Activated T-helper 17 cell treated with anti-CD3 and anti-CD28 coated beads, Interleukin-2, amount 50 U/mL, for 72 hours (primary cell): ENCODE measurements around the gene MTMR11. TPM values are rescaled to one million over a fixed set of nuclear protein-coding genes. Genes with fewer than 3 reads are reported as not detected.
"Not testable (repeated sequence)": the region's sequence is repeated elsewhere in the genome, so short reads cannot be mapped to it uniquely, and the experiment has no call there.

Source experiments
- ATAC-seq: fragments of 150-1000 bp; cut with Tn5 transposase; replicated peaks from 2 replicates; pipeline ENCODE4 v1.10.0; 2021; ENCODE audit warnings: mild to moderate bottlenecking, moderate library complexity
- H3K27ac Mint-ChIP-seq: one replicate; pipeline ENCODE4 v1.8.0; 2022; ENCODE audit warnings: mixed read lengths
- H3K27me3 Mint-ChIP-seq: one replicate; pipeline ENCODE4 v1.8.0; 2022; ENCODE audit warnings: mixed read lengths
- H3K36me3 Mint-ChIP-seq: one replicate; pipeline ENCODE4 v1.8.0; 2022; ENCODE audit warnings: low read depth, mild to moderate bottlenecking, mixed read lengths
- H3K4me1 Mint-ChIP-seq: one replicate; pipeline ENCODE4 v1.8.0; 2022; ENCODE audit warnings: mixed read lengths
- H3K4me3 Mint-ChIP-seq: one replicate; pipeline ENCODE4 v1.8.0; 2022; ENCODE audit warnings: mild to moderate bottlenecking, mixed read lengths
- H3K9me3 Mint-ChIP-seq: one replicate; pipeline ENCODE4 v1.8.0; 2022; ENCODE audit warnings: mixed read lengths
- total RNA-seq, 2 donors: library from RNA; stranded (reverse); gene quantifications; one replicate each; pipeline ENCODE4 v1.2.3, GENCODE V29; 2022

MTMR11 gene
- total RNA-seq, 2 donors from 2014 or later = 3.0 to 7.9 TPM

DNA sequence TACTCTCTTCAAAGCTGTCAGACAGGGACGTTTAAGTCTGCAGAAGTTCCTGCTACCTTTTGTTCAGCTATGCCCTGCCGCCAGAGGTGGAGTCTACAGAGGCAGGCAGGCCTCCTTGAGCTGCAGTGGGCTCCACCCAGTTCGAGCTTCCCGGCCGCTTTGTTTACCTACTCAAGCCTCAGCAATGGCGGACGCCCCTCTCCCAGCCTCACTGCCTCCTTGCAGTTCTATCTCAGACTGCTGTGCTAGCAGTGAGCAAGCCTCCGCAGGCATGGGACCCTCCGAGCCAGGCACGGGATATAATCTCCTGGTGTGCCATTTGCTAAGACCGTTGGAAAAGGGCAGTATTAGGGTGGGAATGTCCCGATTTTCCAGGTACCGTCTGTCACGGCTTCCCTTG lies 20.9 kb upstream of the MTMR11 start:
- H3K27ac Mint-ChIP-seq, H3K9me3 Mint-ChIP-seq, ATAC-seq, H3K4me3 Mint-ChIP-seq, H3K27me3 Mint-ChIP-seq: not testable (repeated sequence)
- Mint-ChIP-seq H3K36me3 (peaks cover 100% of the 10 kb centered on the region), H3K4me1 (peaks cover 13% of the 10 kb centered on the region)

DNA sequence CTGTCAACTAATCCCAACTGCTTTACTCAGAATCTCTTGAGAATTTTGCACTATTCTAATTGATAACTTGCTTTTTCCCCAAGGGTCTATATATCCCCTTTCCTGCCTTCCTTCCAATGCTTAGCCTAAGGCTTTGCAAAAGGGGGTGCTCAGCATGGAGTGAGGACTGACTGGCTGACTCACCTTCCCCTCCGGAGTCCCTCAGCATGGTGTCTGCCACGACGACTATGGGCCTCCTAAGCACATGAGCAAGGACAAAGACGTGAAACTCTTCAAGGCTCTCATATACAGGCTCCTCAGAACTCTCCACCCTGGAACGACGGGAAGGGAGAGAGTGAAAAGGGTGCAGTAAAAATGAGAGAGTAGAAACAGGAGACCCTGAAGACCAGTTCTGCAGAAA lies 13.2 kb upstream of the MTMR11 start:
- Mint-ChIP-seq H3K4me3 (no peak overlapping the region), H3K27me3 (no peaks in the 10 kb centered on the region), H3K36me3 (peaks cover 93% of the 10 kb centered on the region), H3K4me1 (peaks cover 5% of the 10 kb centered on the region), H3K9me3 (no peaks in the 10 kb centered on the region), H3K27ac (no peak overlapping the region)
- ATAC-seq = no peak

DNA sequence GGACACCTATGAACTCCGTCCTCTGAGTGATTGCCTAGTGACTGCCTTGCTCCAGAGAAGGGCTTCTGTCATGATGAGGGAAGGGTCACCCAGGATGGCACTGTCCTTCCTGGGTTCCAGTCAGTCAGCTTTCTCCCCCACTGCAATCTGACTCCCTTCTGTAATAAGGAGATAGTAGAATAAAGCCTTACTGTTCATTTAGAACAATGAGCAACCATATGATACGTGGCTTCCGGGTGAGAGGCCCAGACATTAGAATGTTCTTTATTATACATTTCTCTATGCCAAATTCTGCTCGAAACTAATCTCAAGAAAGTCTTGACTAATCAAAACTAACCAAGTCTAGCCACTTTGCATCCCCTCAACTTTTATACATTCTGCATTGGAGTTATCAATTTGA lies 8.5 kb upstream of the MTMR11 start:
- Mint-ChIP-seq H3K27ac (no peak overlapping the region), H3K4me3 (no peak overlapping the region), H3K4me1 (peaks cover 7% of the 10 kb centered on the region), H3K27me3 (no peaks in the 10 kb centered on the region), H3K9me3 (no peaks in the 10 kb centered on the region), H3K36me3 (peaks cover 68% of the 10 kb centered on the region)
- ATAC-seq = no peak

DNA sequence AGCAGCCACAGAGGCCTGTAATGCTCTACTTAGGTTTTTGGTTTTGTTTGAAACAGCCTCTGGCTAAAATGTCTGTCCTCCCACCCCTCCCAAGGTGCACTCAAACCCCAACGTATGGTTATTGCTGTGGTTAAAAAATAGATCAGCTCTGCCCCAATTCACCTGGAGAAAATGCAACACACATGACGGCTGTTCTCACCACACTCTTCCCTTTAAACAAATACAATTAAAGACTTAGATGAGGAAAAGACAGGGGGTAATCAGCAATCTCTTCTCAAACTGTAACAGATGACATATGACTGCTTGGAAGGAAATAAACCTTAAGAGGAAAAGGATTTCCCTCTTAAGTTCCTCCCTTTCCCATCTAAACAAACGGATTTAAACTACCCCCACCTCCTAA lies 6.2 kb upstream of the MTMR11 start:
- Mint-ChIP-seq H3K4me1 (peaks cover 18% of the 10 kb centered on the region), H3K27ac (peak overlapping the region; percentile 68), H3K36me3 (peaks cover 45% of the 10 kb centered on the region)

DNA sequence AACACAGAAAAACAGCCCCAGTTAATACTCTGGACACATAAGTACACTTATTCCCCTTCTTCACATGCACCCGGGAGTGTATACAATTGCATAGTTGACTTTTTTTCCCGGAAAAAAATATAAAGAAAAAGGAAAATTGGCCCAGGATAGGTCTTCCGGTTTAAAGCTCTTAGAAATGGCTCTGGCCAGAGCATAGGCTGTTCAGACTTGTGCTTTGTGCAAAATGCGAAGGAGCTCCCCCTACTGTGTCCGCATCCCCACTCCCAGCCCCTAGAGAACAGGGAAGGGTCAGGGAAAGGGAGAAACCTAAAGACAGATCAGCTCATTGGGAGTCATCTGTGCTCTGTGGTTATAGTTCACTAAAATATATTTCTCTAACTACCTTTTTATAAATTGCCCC lies 5.5 kb upstream of the MTMR11 start:
- H3K9me3 Mint-ChIP-seq = no peaks in the 10 kb centered on the region
- H3K4me1 Mint-ChIP-seq = peaks cover 25% of the 10 kb centered on the region
- no peaks in the 10 kb centered on the region for H3K27me3 Mint-ChIP-seq
- ATAC-seq = no peak
- H3K4me3 Mint-ChIP-seq = no peak overlapping the region
- H3K27ac Mint-ChIP-seq = no peak overlapping the region
- peaks cover 38% of the 10 kb centered on the region for H3K36me3 Mint-ChIP-seq

More for the DNA sequence above, 6.2 kb upstream of the MTMR11 start:
- ATAC-seq = no peak
- Mint-ChIP-seq H3K9me3 (no peaks in the 10 kb centered on the region), H3K4me3 (no peak overlapping the region), H3K27me3 (no peaks in the 10 kb centered on the region)

DNA sequence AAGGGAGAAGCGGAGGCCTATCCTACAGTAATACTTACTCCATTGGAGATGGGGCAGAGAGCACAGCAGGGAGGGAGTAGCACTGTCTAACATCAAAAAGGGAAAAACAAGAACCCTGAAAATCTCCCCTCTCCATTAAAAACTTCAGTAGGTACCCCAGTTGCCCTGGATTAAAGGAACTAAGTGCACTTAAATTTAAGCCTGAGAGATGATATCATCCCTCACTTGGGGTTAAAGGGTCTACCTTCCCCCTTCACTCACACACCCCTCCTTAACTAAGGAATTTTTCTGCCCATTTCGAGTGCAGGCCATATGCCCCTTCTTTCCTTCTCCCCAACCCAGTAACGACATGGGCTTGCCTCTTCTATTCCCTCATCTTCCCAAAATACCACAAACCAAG lies 3.7 kb upstream of the MTMR11 start:
- ATAC-seq = no peak
- H3K9me3 Mint-ChIP-seq = no peaks in the 10 kb centered on the region
- H3K36me3 Mint-ChIP-seq = peaks cover 20% of the 10 kb centered on the region
- H3K4me1 Mint-ChIP-seq = peaks cover 27% of the 10 kb centered on the region
- H3K4me3 Mint-ChIP-seq = no peak overlapping the region
- H3K27ac Mint-ChIP-seq = peak overlapping the region; percentile 14
- no peaks in the 10 kb centered on the region for H3K27me3 Mint-ChIP-seq

DNA sequence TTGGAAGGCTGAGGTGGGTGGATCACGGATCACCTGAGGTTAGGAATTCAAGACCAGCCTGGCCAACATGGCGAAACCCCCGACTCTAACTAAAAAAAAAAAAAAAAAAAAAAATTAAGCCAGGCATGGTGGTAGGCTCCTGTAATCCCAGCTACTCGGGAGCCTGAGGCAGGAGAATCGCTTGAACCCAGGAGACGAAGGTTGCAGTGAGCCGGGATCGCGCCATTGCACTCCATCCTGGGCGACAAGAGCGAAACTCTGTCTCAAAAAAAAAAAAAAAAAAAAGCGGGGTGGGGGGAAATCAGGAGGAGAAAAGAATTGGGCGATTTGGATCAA lies 2.0 kb upstream of the MTMR11 start:
- not testable (repeated sequence) for H3K9me3 Mint-ChIP-seq, ATAC-seq, H3K27me3 Mint-ChIP-seq, H3K36me3 Mint-ChIP-seq
- H3K27ac Mint-ChIP-seq = peak overlapping the region; percentile 48
- peak overlapping the region; percentile 55 for H3K4me3 Mint-ChIP-seq
- peaks cover 26% of the 10 kb centered on the region for H3K4me1 Mint-ChIP-seq

DNA sequence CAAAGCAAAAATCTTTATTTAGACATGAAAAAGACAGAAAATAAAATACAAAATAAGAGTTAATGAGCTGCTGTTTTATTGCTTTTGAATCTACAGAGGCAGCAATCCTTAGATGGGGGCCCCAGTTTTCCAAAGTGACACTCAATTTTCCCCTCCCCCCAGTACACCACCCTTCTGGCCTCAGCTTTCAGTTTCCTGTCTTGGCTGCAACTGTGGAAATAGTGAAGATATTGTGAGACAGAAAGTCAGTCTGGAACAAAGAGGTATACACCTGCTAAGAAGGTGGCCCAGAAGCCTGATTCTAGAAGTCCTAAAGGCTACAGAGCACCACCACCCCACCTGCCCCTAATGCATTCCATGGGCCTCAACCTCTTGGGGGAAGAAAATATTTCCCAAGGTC lies 1.1 kb upstream of the MTMR11 start:
- peak overlapping the region; percentile 58 for H3K4me3 Mint-ChIP-seq
- ATAC-seq = peak; percentile 31
- H3K27ac Mint-ChIP-seq = peak overlapping the region; percentile 70

DNA sequence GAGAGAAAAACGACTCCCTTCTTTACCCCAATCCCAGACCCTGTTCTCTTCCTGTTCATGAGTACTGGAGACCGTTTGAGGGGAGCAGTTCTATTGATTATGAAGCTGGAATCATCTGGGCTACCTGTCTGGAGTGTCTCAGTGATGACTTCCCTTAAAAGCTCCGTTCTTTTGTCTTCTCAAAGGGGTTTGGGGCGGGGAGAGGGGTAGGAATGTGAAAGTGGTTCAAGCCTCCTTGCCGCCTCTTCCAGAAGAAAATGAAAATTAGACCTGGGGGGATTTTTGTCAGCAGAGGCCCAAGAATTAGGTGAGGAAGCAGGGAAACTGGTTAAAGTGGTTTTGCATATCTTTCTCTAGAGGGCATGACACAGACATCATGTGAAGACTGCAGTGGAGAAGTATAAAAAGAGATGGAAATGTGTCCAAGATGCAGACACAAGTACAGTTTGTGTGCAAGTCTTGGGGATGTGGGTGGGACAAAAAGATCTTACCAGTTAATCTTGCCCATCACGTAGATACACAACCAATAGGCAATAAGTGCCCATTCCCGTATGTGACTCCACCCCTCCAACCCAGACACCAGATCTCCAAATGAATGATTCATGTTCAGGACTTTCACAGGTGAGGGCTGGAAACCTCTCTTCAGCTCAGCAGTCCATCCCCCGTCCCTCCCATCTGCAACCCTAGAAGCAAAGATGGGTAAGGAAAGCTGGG lies 470 bp upstream of the MTMR11 start:
- ATAC-seq = peak; percentile 19
- no peaks in the 10 kb centered on the region for H3K36me3 Mint-ChIP-seq
- H3K9me3 Mint-ChIP-seq = no peaks in the 10 kb centered on the region
- peak overlapping the region; percentile 70 for H3K27ac Mint-ChIP-seq
- no peaks in the 10 kb centered on the region for H3K27me3 Mint-ChIP-seq
- H3K4me3 Mint-ChIP-seq = peak overlapping the region; percentile 58
- peaks cover 19% of the 10 kb centered on the region for H3K4me1 Mint-ChIP-seq

More for the DNA sequence above, 1.1 kb upstream of the MTMR11 start:
- no peaks in the 10 kb centered on the region for H3K9me3 Mint-ChIP-seq
- H3K27me3 Mint-ChIP-seq = no peaks in the 10 kb centered on the region
- peaks cover 19% of the 10 kb centered on the region for H3K4me1 Mint-ChIP-seq
- H3K36me3 Mint-ChIP-seq = no peaks in the 10 kb centered on the region

DNA sequence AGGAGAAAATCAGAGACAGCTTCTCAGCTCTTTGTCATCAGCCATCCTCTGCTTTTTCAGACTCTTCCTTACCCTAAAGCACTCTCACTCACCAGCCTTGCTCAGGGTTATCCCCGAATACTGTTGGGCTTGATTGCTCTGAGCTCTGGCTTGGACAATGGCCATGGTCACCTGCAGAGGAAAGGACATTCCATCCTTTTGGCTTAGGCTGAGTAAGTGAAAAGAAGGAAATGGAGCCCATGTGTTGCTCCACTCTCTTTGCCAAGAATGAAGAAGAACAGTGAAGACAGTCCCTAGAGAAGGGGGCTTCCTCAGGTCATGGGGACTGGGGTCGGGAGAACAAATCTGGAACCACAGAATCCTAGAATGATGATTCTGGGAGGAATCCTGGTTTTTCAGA lies 2.3 kb downstream of the MTMR11 start:
- ATAC-seq = no peak
- H3K27ac Mint-ChIP-seq = peak overlapping the region; percentile 23
- H3K4me3 Mint-ChIP-seq = no peak overlapping the region
- no peaks in the 10 kb centered on the region for H3K36me3 Mint-ChIP-seq
- H3K27me3 Mint-ChIP-seq = peaks cover 8% of the 10 kb centered on the region
- H3K9me3 Mint-ChIP-seq = no peaks in the 10 kb centered on the region
- H3K4me1 Mint-ChIP-seq = peaks cover 30% of the 10 kb centered on the region

DNA sequence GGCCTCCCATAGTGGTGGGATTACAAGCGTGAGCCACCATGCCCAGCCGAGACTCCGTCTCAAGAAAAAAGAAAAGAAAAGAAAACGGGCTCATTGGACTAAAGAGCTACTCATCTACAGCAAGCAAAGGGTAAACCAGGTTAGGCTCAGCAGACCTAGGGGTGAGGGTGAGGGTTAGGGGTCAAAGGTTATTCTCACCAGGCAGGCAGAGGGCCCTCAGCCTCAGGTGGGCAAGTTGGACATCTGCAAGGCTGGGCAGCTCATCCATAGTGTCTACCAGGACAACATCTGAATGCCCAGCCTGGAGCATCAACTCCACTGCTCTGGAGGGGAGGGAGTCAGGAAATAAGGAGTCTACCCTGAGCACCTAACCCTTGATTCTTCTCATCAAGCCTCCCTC lies 3.5 kb downstream of the MTMR11 start:
- H3K4me3 Mint-ChIP-seq = no peak overlapping the region
- peak overlapping the region; percentile 23 for H3K27ac Mint-ChIP-seq
- H3K27me3 Mint-ChIP-seq = peaks cover 8% of the 10 kb centered on the region
- no peak for ATAC-seq
- H3K9me3 Mint-ChIP-seq = no peaks in the 10 kb centered on the region
- peaks cover 33% of the 10 kb centered on the region for H3K4me1 Mint-ChIP-seq
- no peaks in the 10 kb centered on the region for H3K36me3 Mint-ChIP-seq

DNA sequence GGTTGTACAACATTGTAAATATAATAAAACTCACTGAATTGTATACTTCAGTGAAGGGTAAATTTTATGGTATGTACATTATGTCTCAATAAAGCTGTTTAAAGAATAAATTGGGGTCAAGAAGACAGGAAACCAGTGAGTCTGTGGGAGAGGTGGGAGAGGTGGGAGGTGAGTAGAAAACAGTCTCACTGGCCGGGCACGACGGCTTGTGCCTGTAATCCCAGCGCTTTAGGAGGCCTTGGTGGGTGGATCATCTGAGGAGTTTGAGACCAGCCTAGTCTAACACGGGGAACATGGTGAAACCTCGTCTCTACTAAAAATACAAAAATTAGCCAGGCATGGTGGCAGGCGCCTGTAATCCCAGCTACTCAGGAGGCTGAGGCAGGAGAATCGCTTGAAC lies 4.2 kb downstream of the MTMR11 start:
- Mint-ChIP-seq H3K27ac (no peak overlapping the region), H3K4me3 (no peak overlapping the region), H3K4me1 (peaks cover 28% of the 10 kb centered on the region), H3K9me3 (no peaks in the 10 kb centered on the region), H3K27me3 (peaks cover 8% of the 10 kb centered on the region), H3K36me3 (peaks cover 5% of the 10 kb centered on the region)
- ATAC-seq = no peak

DNA sequence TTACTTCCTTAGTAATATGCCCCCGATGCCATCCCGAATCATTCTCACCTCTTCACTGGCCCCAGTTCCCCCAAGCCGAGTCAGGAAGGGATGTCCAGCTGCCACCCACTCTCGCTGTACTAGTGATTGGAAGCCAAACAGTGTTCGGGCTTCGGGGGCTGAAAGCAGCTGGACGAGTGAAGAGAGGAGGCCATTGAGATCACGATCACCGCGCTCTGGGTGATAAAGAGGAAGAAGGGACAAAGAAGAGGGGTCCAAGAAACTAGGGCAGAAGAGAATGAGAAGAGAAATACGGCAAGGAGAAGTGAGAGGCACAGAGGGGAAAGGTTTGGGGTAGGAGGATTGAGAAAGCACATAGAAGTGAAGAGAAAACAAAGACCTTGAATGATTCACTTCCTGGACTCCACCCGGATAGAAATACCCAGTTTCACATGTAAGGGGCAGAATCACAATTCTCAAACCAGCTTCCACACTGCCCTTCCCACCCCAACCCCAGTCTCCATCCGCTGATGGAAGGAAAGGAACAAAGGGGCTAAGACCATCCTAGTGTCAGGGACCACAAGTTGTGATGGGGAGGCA lies 5.4 kb downstream of the MTMR11 start:
- Mint-ChIP-seq H3K9me3 (no peaks in the 10 kb centered on the region), H3K27ac (peak overlapping the region; percentile 71), H3K27me3 (peaks cover 8% of the 10 kb centered on the region), H3K4me3 (peak overlapping the region; percentile 44), H3K36me3 (peaks cover 17% of the 10 kb centered on the region), H3K4me1 (peaks cover 23% of the 10 kb centered on the region)
- ATAC-seq = no peak

DNA sequence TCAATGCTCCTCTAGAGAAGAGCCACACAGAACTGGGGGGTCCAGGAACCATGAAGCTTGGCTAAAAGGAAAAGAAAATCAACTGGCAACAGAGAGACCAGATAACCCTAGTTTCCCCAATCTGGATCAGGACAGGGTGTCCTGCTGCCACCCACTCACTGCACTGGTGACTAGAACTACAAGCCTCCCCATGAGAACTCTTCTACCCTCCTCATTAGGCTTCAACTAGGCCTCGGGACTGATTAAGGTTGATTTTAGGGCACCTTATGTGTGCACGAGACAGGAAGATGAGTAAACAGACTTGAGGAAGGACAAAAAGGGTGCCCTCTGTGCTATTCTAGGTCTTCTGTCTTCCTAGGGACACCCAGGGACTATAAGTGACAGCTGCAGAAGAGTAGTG lies 6.8 kb downstream of the MTMR11 start:
- Mint-ChIP-seq H3K27me3 (peaks cover 8% of the 10 kb centered on the region), H3K4me3 (no peak overlapping the region), H3K4me1 (peaks cover 31% of the 10 kb centered on the region), H3K9me3 (no peaks in the 10 kb centered on the region), H3K27ac (no peak overlapping the region), H3K36me3 (peaks cover 31% of the 10 kb centered on the region)
- ATAC-seq = no peak

DNA sequence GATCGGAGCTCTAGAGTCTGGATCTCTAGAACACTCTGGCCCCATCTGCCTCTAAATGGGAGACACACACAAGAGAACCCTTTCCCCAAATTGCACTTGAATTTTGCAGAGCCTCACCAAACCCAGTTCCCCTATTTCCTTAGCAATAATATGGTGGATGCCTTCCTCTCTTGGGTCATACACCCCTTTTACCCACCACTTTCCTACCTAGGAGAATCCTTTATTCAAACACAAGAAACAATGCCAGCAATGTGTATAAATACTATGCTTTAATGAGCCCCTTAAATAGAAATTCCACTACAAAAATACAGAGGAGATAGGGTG lies 8.3 kb downstream of the MTMR11 start:
- peaks cover 41% of the 10 kb centered on the region for H3K4me1 Mint-ChIP-seq

More for the DNA sequence above, 8.3 kb downstream of the MTMR11 start:
- Mint-ChIP-seq H3K4me3 (peak overlapping the region; percentile 99), H3K9me3 (no peaks in the 10 kb centered on the region), H3K27me3 (peaks cover 8% of the 10 kb centered on the region), H3K36me3 (peaks cover 46% of the 10 kb centered on the region), H3K27ac (peak overlapping the region; percentile 96)
- ATAC-seq = no peak
